HG03039 (cell line): Measurements from ENCODE around the gene RERG.
"Not testable (repeated sequence)": the region's sequence is repeated elsewhere in the genome, so short reads cannot be mapped to it uniquely, and the experiment has no call there.

ENCODE experiments used
- ATAC-seq: cut with Tn5 transposase; IDR thresholded peaks from one replicate; pipeline ENCODE4 v1.9.1; 2021; ENCODE audit warnings: mild to moderate bottlenecking, moderate library complexity; ENCODE audit not compliant: unreplicated experiment

The RERG gene

GRCh38 chr12:15151161-15152091, 69.8 kb downstream of the RERG start:
- ATAC-seq: no peak

- ATAC-seq: no peak
Measured at GRCh38 chr12:15146585-15146984, 74.6 kb downstream of the RERG start.

- no peak for ATAC-seq
Measured at GRCh38 chr12:15143467-15143866, 77.8 kb downstream of the RERG start.

GRCh38 chr12:15142711-15143110, 78.5 kb downstream of the RERG start:
- ATAC-seq: no peak

- no peak for ATAC-seq
Measured at GRCh38 chr12:15131431-15131830, 89.8 kb downstream of the RERG start.

GRCh38 chr12:15130541-15130940, 90.7 kb downstream of the RERG start:
- no peak for ATAC-seq

GRCh38 chr12:15123401-15123800, 97.8 kb downstream of the RERG start:
- ATAC-seq: no peak

- ATAC-seq: no peak
Measured at GRCh38 chr12:15122344-15122743, 98.9 kb downstream of the RERG start.

- no peak for ATAC-seq
Measured at GRCh38 chr12:15118955-15119354, 102.3 kb downstream of the RERG start.

- no peak for ATAC-seq
Measured at GRCh38 chr12:15116983-15117382, 104.2 kb downstream of the RERG start.

GRCh38 chr12:15116086-15116485, 105.1 kb downstream of the RERG start:
- no peak for ATAC-seq

- ATAC-seq: no peak
Measured at GRCh38 chr12:15115434-15115833, 105.8 kb downstream of the RERG start.

GRCh38 chr12:15114501-15114900, 106.7 kb downstream of the RERG start:
- ATAC-seq: no peak

- ATAC-seq: no peak
Measured at GRCh38 chr12:15092826-15093225, 128.4 kb downstream of the RERG start.

- no peak for ATAC-seq
Measured at GRCh38 chr12:15090441-15090840, 130.8 kb downstream of the RERG start.

- no peak for ATAC-seq
Measured at GRCh38 chr12:15088105-15088504, 133.1 kb downstream of the RERG start.

- ATAC-seq: not testable (repeated sequence)
Measured at GRCh38 chr12:15077751-15078150, 143.5 kb downstream of the RERG start.

GRCh38 chr12:15074351-15074750, 146.9 kb downstream of the RERG start:
- ATAC-seq: no peak

GRCh38 chr12:15059123-15059522, 162.1 kb downstream of the RERG start:
- no peak for ATAC-seq
